ENCODE results near the gene EPHB2.

- TF ChIP-seq EP300 (IDR thresholded peaks at IDR 0.05) (no peak), CTCF (IDR thresholded peaks at IDR 0.05) (no peak)
Measured at GRCh38 chr1:22903113-22903512, 192.5 kb downstream of the EPHB2 start.

Data from sigmoid colon (tissue), 4 donors.